Hepatocyte (in vitro differentiated cells): ENCODE data around the gene S100A14. TPM values are rescaled to one million over a fixed set of nuclear protein-coding genes. Genes with fewer than 3 reads are reported as not detected.
A peak's percentile ranks its signal among the peaks of the same experiment; 100 is the strongest.

ENCODE experiments used
- DNase-seq: peaks from one replicate; pipeline ENCODE4 v3.0.0-alpha.2; 2016; ENCODE audit warnings: low spot score
- H2AFZ ChIP-seq: fragments of 200-600 bp; sonication (generic); 2 replicates; pipeline ENCODE4 v1.6.0; 2016; ENCODE audit warnings: antibody characterized with exemption, mild to moderate bottlenecking
- H3K27ac ChIP-seq: fragments of 200-600 bp; sonication (generic); 2 replicates; pipeline ENCODE4 v1.5.1; 2016; ENCODE audit warnings: mild to moderate bottlenecking
- H3K27me3 ChIP-seq: fragments of 200-600 bp; sonication (generic); 2 replicates; pipeline ENCODE4 v1.6.1; 2016
- H3K36me3 ChIP-seq: fragments of 200-600 bp; sonication (generic); replicated peaks from 2 replicates; pipeline ENCODE4 v1.5.1; 2016; ENCODE audit warnings: low read depth; ENCODE audit not compliant: insufficient read depth
- H3K4me1 ChIP-seq: fragments of 200-600 bp; sonication (generic); 2 replicates; pipeline ENCODE4 v1.5.1; 2016; ENCODE audit warnings: mild to moderate bottlenecking, moderate library complexity; ENCODE audit not compliant: insufficient read depth
- H3K4me2 ChIP-seq: fragments of 200-600 bp; sonication (generic); 2 replicates; pipeline ENCODE4 v1.6.0; 2016
- H3K4me3 ChIP-seq: fragments of 200-600 bp; sonication (generic); 2 replicates; pipeline ENCODE4 v1.5.1; 2016; ENCODE audit warnings: mild to moderate bottlenecking
- H3K79me2 ChIP-seq: fragments of 200-600 bp; sonication (generic); 2 replicates; pipeline ENCODE4 v1.6.0; 2017; ENCODE audit warnings: mild to moderate bottlenecking
- H3K9me2 ChIP-seq: fragments of 200-600 bp; sonication (generic); replicated peaks from 2 replicates; pipeline ENCODE4 v1.6.0; 2017; ENCODE audit warnings: mild to moderate bottlenecking; ENCODE audit not compliant: insufficient read depth
- H3K9me3 ChIP-seq: fragments of 200-600 bp; sonication (generic); 2 replicates; pipeline ENCODE4 v1.5.1; 2016; ENCODE audit warnings: low read depth, mild to moderate bottlenecking
- H4K20me1 ChIP-seq: fragments of 200-600 bp; sonication (generic); 2 replicates; pipeline ENCODE4 v1.6.0; 2016; ENCODE audit warnings: mild to moderate bottlenecking; ENCODE audit not compliant: insufficient read depth, poor library complexity, severe bottlenecking
- CTCF ChIP-seq: fragments of 200-600 bp; sonication (generic); IDR thresholded peaks from 2 replicates; pipeline ENCODE4 v1.5.1; 2016; ENCODE audit warnings: antibody characterized with exemption, mild to moderate bottlenecking; ENCODE audit not compliant: poor library complexity
- EZH2 ChIP-seq: fragments of 200-600 bp; sonication (generic); IDR thresholded peaks from 2 replicates; pipeline ENCODE4 v1.6.1; 2016; ENCODE audit warnings: antibody characterized with exemption, mild to moderate bottlenecking, borderline replicate concordance
- EZH2phosphoT487 ChIP-seq: fragments of 200-600 bp; sonication (generic); IDR thresholded peaks from one replicate; pipeline ENCODE4 v1.6.1; 2018; ENCODE audit warnings: antibody characterized with exemption, mild to moderate bottlenecking, low read depth, moderate library complexity; ENCODE audit not compliant: unreplicated experiment, severe bottlenecking
- WGBS: methylation state at CpG from one replicate; pipeline ENCODE4 v1.1.6; 2016; ENCODE audit warnings: low lambda C conversion rate; ENCODE audit errors: missing lambda C conversion rate; 5-methylcytosine and 5-hydroxymethylcytosine counted together
- polyA plus RNA-seq: library from polyadenylated mRNA; unstranded; fragments of >200 nt; fragmentation: Nextera tagmentation; extraction: Ambion mirVana; gene quantifications from 2 replicates; pipeline ENCODE4 v1.2.1, GENCODE V29; 2016
- total RNA-seq: library from RNA; depleted of rRNA; stranded (reverse); fragments of >200 nt; gene quantifications from 2 replicates; pipeline ENCODE4 v1.2.3, GENCODE V29; 2014

The S100A14 gene
- total and polyA plus RNA-seq, 2 experiments from 2014 or later: 94.9 to 112 TPM

GRCh38 chr1:153658400-153659174 lies 42.5 kb upstream of the S100A14 start, which contains the start of gene SNAPIN:
Gene SNAPIN (plus strand): TSS chr1:153658703. CDS start chr1:153658744, 41 bp downstream.
- WGBS: 3% methylated on average over 47 of the region's 53 CpGs
- no peaks in the 10 kb centered on the region for H3K36me3 ChIP-seq
- TF ChIP-seq EZH2phosphoT487 (no peak), EZH2 (no peak), CTCF (no peak)
- no peaks in the 10 kb centered on the region for H4K20me1 ChIP-seq
- peak within 1 kb of the TSS; percentile 89 for H3K27ac ChIP-seq
- H3K27me3 ChIP-seq: no peaks in the 10 kb centered on the region
- no peaks in the 10 kb centered on the region for H3K9me2 ChIP-seq
- H3K79me2 ChIP-seq: peaks cover 17% of the 10 kb centered on the region
- peak within 1 kb of the TSS; percentile 91 for H3K4me2 ChIP-seq
- peak; percentile 95 for DNase-seq
- peak within 1 kb of the TSS; percentile 85 for H3K4me3 ChIP-seq
- H3K4me1 ChIP-seq: peaks cover 5% of the 10 kb centered on the region
- peak within 1 kb of the TSS; percentile 82 for H2AFZ ChIP-seq
- H3K9me3 ChIP-seq: no peaks in the 10 kb centered on the region

- H3K9me2 ChIP-seq: no peaks in the 10 kb centered on the region
- no peak overlapping the region for H2AFZ ChIP-seq
- no peak overlapping the region for H3K27ac ChIP-seq
- 76% methylated on average over 3 of the region's 3 CpGs for WGBS
- H4K20me1 ChIP-seq: no peaks in the 10 kb centered on the region
- TF ChIP-seq CTCF: no peak
- no peak for TF ChIP-seq EZH2phosphoT487
- no peak for TF ChIP-seq EZH2
- no peaks in the 10 kb centered on the region for H3K9me3 ChIP-seq
- no peak overlapping the region for H3K4me3 ChIP-seq
- no peak overlapping the region for H3K4me2 ChIP-seq
- no peaks in the 10 kb centered on the region for H3K36me3 ChIP-seq
- H3K27me3 ChIP-seq: no peaks in the 10 kb centered on the region
- peaks cover 14% of the 10 kb centered on the region for H3K79me2 ChIP-seq
- peak; percentile 12 for DNase-seq
- peaks cover 5% of the 10 kb centered on the region for H3K4me1 ChIP-seq
These were observed 39.2 kb upstream of the S100A14 start for GRCh38 chr1:153655333-153655732.

GRCh38 chr1:153652805-153653500 lies 36.8 kb upstream of the S100A14 start:
- peak overlapping the region; percentile 33 for H3K4me2 ChIP-seq
- H3K9me2 ChIP-seq: no peaks in the 10 kb centered on the region
- H3K27ac ChIP-seq: peak overlapping the region; percentile 48
- TF ChIP-seq EZH2 (no peak), EZH2phosphoT487 (no peak), CTCF (no peak)
- H3K9me3 ChIP-seq: no peaks in the 10 kb centered on the region
- H3K4me1 ChIP-seq: no peaks in the 10 kb centered on the region
- no peak overlapping the region for H3K4me3 ChIP-seq
- no peaks in the 10 kb centered on the region for H3K36me3 ChIP-seq
- peak; percentile 14 for DNase-seq
- no peaks in the 10 kb centered on the region for H4K20me1 ChIP-seq
- H3K27me3 ChIP-seq: no peaks in the 10 kb centered on the region
- 89% methylated on average over 3 of the region's 3 CpGs for WGBS
- H3K79me2 ChIP-seq: no peaks in the 10 kb centered on the region
- peak overlapping the region; percentile 66 for H2AFZ ChIP-seq
